ENCODE results near the gene RFTN1.

The RFTN1 gene

DNA sequence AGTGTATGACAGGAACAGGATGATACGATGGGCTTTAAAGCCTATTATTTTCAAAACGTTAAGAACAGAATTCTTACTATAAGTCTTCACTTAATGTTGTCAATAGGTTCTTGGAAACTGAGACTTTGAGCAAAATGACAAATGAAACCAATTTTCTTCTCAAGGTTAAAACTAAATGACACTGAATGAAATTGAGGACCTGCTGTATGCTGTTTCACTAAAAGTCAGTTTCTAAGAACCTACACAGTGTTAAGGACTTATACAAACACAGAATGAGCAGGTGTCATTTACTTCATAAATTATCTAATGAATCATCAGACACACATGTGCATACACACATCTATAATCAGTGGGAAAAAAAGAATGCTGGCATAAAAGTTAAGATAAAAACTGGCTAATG lies 106.9 kb downstream of the RFTN1 start:
- no peak for DNase-seq

DNA sequence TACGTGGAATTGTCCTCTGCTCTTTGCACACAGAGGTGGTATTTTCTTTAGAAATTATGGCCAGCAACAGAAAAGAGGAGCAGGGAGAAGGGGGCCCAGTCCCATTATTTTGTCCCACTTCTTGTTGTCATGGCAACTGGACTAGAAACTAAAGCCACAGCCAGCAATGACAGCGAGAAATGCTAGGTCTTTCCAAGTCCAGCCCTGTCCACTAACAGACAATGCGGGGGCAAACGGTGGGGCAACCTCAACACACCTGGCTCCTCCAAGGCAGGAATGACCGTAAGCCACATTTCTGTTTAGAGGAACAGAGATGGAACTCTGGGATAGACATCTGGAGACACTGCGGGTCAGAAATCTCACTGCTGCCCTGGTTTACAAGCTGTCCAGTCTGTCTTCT lies 107.3 kb downstream of the RFTN1 start:
- no peak for DNase-seq

DNA sequence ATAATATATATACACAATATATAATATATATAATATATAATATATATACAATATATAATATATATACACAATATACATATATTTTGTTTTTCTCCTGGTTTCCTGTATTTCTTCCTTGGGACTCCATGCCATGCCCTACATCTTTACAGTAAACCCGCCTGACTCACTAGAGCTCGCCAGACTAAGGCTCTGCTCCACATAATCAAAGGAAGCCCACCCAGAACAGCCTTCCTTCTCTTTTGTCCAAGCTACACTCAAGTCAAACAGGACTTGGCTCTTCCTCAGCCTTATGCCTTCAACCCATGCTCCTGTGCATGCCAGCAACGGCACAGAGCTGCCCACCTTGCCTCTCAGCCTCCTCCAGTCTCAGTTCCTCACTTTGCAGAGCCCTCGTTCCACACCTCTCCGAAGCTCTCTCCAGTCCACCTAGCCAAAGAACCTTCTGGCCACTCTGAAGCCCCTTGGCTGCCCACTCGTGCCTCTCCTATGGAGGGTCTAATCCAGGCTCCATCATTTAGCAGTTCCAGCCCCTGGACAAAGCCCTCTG lies 109.1 kb downstream of the RFTN1 start:
- no peak for DNase-seq

DNA sequence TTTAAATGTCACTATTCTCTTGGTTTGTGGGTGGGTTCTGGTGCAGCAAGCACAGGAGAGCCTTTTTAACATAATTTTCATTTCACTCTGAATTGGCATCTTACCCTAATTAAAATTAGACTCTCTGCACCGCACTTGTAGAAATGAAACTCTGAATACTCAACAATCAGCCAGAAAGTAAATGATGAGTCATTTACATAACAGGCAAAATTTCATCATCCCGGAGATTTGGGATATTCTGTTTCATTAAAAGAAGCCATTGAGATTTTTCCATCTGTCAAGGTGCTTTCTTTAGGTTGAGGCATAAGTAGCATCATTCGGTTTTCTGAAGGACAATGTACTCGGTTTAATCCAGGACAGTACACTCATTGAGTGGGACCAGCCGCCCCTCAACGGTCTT lies 111.0 kb downstream of the RFTN1 start:
- DNase-seq, result no peak

DNA sequence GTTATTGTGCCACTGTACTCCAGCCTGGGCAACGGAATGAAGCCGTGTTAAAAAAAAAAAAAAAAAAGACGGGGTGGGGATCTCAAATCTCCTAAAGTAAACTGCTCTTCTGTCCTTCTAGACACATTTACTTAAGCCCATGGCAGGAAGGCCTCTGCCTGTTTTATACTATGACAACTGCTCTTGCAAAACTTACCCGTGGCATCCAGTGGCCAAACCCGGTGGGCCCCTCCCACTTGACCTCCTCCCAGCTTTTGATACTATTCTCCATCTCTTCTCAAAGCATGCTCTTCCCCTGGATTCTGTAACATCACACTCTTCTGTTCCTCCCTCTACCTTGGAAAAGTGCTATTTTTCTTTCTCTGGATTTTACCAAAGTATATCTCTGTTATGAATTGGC lies 112.2 kb downstream of the RFTN1 start:
- DNase-seq, result no peak

DNA sequence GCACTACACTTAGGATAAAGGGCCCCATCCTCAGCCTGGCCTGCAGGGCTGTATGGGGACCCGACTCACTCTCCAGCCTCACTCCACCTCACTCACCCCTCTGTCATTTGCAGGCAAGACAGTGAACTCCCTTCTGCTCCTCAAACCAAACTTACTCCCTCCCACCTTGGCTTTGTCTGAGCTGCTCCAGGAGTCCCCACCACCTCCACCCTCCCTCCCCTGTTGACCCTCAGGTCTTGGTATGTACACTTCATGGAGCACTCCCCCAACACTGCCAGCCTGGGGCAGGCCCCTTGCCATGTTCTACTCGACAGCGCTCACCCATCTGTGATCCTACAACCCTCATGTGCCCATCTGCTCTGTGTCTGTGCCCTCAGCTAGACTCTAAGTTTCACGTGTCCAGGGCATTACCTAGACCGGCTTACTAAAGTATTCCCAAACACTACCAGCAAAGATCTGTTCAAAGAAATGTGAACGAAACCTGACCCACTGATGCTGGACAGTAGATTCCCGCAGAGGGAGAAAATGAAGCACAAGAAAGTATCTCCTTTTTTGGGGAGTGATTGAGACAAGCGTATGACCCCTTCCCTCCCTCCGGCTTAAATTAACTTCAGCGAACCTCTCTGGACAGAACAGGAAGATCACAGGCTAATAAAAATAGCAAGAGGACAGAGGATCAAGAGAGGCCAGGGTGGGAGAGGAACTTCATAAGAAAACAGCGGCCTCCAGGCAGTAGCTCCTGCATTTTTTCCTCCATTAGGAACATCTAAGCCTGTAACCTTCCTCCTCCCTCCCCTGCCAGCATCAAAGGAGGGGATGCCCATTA lies 113.2 kb downstream of the RFTN1 start:
- peak; percentile 58 for DNase-seq

DNA sequence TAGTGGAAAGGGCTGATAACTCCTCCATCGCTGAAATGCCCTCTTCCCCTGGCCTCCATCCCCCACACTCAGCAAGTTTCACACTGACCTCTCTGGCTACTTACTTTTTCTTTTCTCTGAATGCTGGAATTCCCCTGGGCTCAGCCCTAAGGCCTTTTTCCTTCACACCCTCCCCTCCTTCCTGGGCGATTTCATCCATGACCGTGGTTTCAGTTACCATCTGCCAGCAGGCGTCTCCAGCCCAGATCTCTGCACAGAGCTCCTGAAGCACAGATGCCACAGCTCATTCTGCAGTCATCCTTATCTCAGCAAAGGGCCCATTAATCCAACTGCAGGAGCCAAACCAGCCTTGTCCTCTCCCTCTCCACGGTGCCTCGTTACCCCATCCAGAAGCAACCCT lies 114.0 kb downstream of the RFTN1 start:
- peak; percentile 57 for DNase-seq

DNA sequence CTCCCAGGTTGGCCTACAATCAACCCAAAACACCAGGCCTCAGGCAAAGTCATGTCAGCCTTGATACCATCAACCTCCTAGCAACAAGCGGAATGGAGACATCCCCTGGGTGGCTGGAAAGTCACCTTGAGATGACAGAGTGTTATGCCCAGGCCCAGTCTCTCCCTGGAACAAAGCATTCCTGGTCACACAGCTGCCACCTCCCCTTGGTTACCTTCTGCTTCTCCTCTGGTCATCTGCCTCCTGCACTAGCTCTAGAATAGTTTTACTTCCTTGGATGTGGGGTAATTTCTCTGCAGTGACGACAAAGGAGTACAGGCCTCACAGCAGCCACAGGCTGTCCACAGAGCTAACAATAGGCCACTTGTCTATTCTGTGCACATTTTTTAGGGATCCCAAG lies 114.9 kb downstream of the RFTN1 start:
- no peak for DNase-seq

DNA sequence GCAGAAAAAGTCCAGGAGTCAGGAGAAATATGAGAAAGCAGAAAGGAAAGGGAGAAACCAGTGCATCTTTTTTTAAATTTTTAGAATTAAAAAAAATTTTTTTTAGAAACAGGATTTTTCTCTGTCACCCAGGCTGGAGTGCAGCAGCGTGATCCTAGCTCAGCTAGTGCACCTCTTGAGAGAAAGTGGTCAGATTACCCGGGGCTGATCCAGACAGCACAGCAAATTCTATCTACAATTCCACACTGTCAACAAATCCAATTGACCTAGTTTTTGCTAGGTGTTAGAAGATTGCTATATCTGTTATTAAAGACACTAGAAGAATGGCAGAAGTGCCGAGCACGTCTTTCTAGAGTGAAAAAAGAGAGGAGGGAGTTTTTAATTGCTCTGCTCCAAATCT lies 117.3 kb downstream of the RFTN1 start:
- DNase-seq, result no peak

DNA sequence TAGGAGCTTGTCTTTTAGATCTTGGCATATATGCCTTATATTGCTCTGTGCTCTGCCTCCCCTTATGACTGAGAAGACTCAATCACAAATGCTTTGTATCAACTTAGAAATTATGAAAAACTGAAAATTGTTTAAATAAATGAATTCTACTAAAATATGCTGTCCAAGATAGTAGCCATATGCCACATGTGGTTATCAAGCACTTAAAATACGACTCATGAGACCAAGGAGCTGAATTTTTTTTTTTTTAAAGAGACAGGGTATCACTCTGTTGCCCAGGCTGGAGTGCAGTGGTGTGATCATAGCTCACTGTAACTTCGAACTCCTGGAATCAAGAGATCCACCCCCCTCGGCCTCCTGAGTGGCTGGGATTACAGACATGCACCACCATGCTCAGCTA lies 118.3 kb downstream of the RFTN1 start:
- DNase-seq, result no peak

DNA sequence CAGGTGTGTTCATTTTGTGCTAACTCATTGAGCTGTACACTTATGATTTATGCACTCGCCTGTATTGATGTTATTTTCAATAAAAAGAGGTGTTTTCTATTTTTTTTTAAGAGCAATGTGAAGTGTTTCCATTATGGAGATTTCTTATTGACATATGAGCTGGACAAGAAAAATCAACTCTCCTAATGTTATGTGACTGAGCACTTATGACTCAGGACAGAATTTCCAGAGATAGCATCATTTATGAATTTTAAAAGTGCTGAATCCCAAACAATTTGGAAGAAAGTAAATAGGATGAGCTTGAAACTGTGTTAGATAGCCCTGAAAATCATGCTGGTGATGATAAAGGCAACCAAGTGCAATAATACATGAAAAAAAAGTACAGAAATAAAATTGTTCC lies 118.9 kb downstream of the RFTN1 start:
- DNase-seq, result no peak

DNA sequence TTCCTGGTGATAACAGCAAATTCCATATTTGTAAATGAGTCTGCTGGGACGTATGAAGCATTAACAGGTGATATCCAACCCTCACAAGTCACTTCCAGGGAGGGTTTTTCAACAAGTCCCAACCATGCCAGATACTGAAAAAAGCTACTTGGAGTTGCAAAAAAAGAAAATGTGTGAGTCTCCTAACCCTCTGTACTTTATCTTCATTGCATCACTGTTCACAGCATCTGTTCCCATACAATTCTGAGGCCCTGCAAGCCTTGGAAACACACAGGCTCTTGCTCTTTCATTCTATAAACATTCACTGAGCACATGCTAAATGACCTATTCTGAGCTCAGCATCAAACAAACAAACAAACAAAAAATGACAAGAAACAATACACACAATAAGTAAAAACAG lies 120.8 kb downstream of the RFTN1 start:
- DNase-seq, result no peak

DNA sequence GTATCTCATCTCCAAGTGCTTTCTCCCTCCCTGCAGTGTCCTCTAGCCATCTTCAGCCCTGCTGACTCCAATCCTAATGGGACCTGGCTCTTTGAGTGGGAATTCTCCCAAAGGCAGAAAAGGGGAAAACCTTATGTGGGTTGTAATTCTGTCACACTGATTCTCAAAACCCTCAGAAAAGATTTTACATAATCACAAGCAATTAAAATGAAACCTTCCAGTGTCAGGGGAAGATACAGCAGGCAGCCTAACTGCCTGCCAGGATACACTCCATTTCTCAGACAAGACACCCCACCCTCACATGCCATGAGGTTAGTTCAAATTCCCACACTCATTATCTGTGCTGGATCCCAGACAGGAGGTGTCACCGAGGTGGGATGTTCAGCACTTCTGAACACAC lies 121.4 kb downstream of the RFTN1 start:
- DNase-seq, result no peak

DNA sequence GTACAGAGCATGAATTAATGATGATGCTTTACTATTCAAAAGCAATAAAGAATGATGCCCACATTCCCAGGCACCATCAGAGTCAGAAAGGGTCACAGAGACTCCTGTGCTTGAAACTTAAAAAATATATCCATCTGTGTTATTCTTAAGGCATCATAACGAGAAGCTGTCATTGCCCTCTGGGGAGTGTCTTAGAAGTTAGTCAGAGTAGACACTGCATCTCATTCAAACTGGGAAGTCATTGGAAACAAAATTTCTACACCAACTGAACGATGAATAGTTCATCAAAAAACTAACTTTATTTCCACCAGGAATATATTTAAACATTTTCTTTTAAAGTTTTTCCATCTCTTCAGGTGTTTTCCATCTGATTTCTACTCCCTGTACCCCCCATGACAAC lies 122.9 kb downstream of the RFTN1 start:
- DNase-seq, result no peak

DNA sequence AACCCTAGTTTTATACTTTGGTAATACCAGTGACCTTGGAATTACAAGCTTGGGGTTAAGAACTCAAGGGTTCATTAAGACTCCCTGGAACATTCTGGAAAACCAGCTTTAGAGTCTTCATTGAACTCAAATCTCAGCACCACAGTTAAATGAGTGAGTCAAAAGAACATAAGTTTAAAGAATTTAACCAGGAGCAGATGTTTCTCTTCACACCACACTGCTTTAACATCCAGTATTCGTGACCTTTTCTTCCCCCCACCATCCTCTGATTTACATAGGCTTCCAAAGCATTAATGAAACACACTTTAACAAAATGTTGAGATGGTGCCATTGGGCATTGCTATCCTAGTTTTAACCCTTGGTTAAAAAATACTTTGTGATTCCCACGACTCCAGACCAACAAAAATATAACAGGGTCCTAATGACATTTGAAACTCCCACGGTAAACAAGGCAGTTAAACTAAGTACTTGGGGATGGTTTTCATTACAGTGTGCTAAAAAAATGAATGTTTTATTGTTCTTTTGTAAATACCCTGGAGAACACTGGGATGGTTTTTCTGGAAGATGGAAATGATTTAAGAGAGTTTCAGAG lies 124.6 kb downstream of the RFTN1 start:
- DNase-seq, result peak; percentile 49

DNA sequence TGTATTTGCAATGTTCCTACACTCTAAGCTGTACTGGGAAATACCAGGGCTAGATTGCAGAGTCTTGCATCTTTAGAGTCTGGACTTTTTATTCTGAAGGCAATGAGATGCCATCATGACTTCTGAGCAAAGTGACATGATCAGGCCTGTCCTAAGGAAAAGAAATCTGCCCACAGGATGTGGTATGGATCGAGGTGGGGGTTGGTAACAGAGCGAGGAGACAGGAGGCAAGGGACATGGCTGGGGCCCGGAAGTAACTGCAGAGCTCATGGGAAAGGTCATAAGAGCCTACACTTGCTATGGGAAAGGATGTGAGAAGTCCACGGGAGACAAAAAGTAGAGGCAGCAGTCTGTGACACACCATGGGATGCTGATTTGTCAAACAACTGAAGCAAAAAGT lies 126.9 kb downstream of the RFTN1 start:
- DNase-seq, result no peak

DNA sequence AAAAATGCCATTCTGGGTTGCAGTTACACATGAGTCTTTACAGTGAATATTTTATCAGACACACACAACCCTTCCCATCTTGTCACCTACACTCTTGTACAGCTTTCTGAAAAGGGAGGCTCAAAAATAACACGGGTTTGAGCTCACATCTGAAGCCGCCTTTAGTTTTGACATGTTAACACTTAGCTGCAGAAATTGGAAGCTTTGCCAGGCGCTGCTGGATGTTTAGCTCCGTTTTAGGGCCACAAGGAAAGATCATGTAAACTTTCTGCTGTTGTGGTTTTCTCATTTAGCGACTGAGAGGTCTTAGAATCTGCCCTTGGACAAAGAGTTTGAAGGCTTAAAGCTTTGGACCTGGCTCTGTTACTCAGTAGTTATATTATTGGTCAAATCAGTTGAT lies 128.3 kb downstream of the RFTN1 start:
- no peak for DNase-seq

DNA sequence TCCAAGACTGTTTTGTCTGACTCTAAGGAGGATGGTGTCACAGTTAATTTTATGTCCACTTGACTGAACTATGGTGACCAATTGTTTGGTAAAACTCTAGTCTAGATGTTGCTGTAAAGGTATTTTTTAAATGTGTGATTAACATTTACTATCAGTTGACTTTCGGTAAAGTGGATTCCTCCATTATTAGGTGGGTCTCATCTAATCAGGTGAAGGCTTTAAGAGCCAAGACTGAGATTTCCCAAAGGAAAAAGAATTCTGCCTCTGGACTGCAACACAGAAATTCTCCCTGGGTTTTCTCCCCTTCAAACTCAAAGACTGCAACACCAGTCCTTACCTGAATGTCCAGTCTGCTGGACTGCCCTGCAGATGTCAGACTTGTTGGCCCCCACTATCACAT lies 129.6 kb downstream of the RFTN1 start:
- no peak for DNase-seq

DNA sequence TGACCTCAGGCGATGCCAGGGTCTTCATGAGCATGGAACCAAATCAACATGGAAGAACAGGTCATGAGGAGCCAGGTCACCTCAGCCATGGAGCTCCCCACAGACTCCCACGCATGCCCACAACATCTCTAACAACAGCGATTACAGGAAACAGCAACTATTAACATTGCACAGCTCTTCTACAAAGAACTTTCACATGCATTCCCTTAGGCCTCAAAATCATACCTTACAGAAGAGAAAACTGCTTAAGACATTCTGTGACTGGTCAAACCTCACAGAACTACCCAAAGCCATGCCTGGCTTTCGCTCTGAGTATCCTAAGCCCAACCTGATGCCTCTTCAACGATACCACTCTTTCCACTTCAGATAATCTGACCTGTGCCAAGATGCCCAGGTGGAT lies 130.7 kb downstream of the RFTN1 start:
- DNase-seq, result no peak

DNA sequence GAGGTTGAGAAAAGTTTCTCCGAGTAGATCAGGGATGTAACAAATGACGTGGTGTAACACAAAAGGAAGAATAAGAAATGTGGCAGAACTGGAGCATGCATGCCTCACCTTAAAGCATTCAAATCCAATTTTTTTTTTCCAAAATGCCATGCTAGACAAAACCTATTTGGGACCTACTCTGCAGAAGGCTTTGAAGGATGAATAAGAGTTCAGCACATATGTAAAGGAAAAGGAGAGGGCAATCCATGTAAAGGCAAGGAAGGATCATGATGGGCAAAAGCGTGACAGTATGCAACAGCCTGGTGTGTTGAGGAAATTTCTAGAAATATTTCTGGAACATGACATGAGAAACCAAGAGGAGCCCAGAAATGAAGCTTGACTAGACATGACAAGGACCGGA lies 132.1 kb downstream of the RFTN1 start:
- DNase-seq, result no peak

DNA sequence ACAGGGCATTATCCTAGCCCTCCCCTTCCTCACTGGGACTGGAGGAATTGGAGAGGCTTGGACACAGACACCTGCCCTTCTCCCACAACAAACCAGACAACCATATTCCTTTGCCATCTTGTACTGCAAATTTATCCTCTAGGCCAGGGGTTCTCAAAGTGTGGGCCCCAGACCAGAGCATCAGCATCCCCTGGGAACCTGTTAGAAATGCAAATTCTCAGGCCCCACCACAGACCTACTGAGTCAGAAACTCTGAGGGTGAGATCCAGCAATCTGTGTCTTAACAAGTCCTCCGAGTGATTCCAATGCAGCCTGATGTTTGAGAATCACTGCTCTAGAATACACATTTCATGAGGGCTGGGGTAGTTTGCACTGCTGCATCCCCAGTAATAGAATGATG lies 133.1 kb downstream of the RFTN1 start:
- DNase-seq, result no peak

DNA sequence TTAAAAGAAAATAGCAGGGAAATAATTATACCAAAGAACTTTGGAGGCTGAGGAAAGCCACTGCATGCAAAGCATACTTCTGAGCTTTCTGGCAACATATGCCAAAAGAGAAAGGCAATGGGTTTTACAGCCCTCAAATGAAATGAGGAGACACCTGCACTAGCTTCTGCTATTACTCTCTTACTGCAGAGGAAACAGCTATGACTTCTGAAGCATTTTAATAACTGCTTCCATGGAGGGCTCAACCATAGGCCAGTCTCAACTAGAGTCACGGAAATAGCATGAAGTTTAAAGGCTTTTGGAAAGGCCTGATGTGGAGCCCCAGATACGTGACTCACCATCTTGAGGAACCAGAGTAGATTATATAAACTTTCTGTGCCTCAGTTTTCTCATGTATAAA lies 133.7 kb downstream of the RFTN1 start:
- DNase-seq, result no peak

DNA sequence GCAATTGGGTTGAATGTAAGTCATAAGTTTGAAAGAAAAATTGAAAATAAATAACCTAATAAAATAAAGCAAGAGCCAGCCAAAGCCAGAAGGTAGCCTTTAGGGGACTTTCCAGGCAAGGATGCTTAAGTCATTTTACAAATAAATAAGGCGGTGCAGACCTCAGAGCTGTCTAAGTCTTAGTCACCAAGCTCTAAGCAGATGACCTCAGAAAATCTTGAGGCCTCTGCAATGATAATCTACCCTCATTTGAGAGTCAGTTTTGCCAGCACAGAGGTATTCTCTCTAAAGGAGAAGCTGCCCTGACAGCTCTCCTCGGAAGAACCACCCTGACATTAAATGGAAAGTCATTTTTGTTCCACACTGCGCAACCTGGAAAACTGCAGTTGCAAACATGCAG lies 134.6 kb downstream of the RFTN1 start:
- DNase-seq, result no peak

DNA sequence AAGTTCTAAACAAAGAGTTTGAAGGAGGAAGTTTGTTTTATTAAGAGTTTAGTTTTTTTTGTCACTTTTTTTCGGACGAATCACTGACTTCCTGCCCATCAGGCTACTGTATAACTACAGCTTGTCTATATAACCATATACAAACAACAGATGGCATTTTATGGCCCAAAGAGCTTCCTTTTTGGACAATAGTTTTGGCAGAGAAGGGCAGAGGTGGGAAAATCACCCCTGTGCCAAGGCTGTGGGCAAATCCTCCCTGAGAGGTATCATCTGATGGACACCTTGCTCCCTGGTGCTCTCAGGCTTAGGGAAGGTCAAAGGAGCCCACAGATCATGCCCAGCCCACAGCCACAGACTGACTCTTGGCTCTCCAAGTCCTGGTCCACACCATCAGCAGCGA lies 135.1 kb downstream of the RFTN1 start:
- DNase-seq, result no peak

Measured in right kidney (tissue), 1 donor.